Endothelial cell (in vitro differentiated cells): Measurements from ENCODE around the gene ZCCHC24. TPM values are rescaled to one million over a fixed set of nuclear protein-coding genes. Genes with fewer than 3 reads are reported as not detected.
"Not testable (repeated sequence)": the region's sequence is repeated elsewhere in the genome, so short reads cannot be mapped to it uniquely, and the experiment has no call there.

Source experiments
- DNase-seq: peaks from one replicate; pipeline ENCODE4 v3.0.0; 2021; ENCODE audit warnings: low spot score
- H3K27ac Mint-ChIP-seq: one replicate; pipeline ENCODE4 v1.8.0; 2021; ENCODE audit warnings: mixed read lengths, inconsistent platforms; ENCODE audit not compliant: unreplicated experiment
- H3K27me3 Mint-ChIP-seq: one replicate; pipeline ENCODE4 v1.8.0; 2021; ENCODE audit warnings: mild to moderate bottlenecking, moderate library complexity, mixed read lengths, inconsistent platforms; ENCODE audit not compliant: unreplicated experiment
- H3K36me3 Mint-ChIP-seq: one replicate; pipeline ENCODE4 v1.8.0; 2021; ENCODE audit warnings: mild to moderate bottlenecking, low read depth, mixed read lengths, inconsistent platforms; ENCODE audit not compliant: unreplicated experiment
- H3K4me1 Mint-ChIP-seq: one replicate; pipeline ENCODE4 v1.8.0; 2021; ENCODE audit warnings: mild to moderate bottlenecking, mixed read lengths, inconsistent platforms; ENCODE audit not compliant: unreplicated experiment
- H3K4me3 Mint-ChIP-seq: one replicate; pipeline ENCODE4 v1.8.0; 2021; ENCODE audit warnings: mild to moderate bottlenecking, mixed read lengths, inconsistent platforms; ENCODE audit not compliant: unreplicated experiment
- H3K9me3 Mint-ChIP-seq: one replicate; pipeline ENCODE4 v1.8.0; 2021; ENCODE audit warnings: mixed read lengths, inconsistent platforms; ENCODE audit not compliant: unreplicated experiment
- CTCF ChIP-seq: fragments of 200-600 bp; sonication (generic); IDR thresholded peaks from one replicate; pipeline ENCODE4 v1.5.0; 2021; ENCODE audit warnings: antibody characterized with exemption; ENCODE audit not compliant: unreplicated experiment
- total RNA-seq: library from RNA; stranded (reverse); fragmentation: NEBNext Ultra II Directional; extraction: Animal tissue kit (Norgen Biotek cat#: 25700); gene quantifications from one replicate; pipeline ENCODE4 v1.2.1, GENCODE V29; 2021; ENCODE audit not compliant: unreplicated experiment

ZCCHC24 gene
- total RNA-seq, 1 donor from 2014 or later, result 60.0 TPM

- no peak for DNase-seq
- Mint-ChIP-seq H3K36me3 (peaks cover 20% of the 10 kb centered on the region), H3K27ac (peak overlapping the region; percentile 8), H3K27me3 (peaks cover 20% of the 10 kb centered on the region), H3K4me1 (peaks cover 35% of the 10 kb centered on the region), H3K9me3 (no peaks in the 10 kb centered on the region), H3K4me3 (peak overlapping the region; percentile 19)
- no peak for TF ChIP-seq CTCF
Observed at GRCh38 chr10:79447911-79448731, 2.7 kb upstream of the ZCCHC24 start.

- peak overlapping the region; percentile 81 for H3K27ac Mint-ChIP-seq
- H3K9me3 Mint-ChIP-seq, DNase-seq: not testable (repeated sequence)
- H3K4me3 Mint-ChIP-seq, result peak overlapping the region; percentile 89
- H3K36me3 Mint-ChIP-seq, result peaks cover 23% of the 10 kb centered on the region
- peaks cover 22% of the 10 kb centered on the region for H3K27me3 Mint-ChIP-seq
- H3K4me1 Mint-ChIP-seq, result peaks cover 32% of the 10 kb centered on the region
Observed at GRCh38 chr10:79447249-79447648, 1.8 kb upstream of the ZCCHC24 start.

GRCh38 chr10:79446758-79447084, 1.3 kb upstream of the ZCCHC24 start:
- no peak for DNase-seq
- peak overlapping the region; percentile 89 for H3K4me3 Mint-ChIP-seq
- peaks cover 23% of the 10 kb centered on the region for H3K36me3 Mint-ChIP-seq
- peak overlapping the region; percentile 81 for H3K27ac Mint-ChIP-seq
- peaks cover 22% of the 10 kb centered on the region for H3K27me3 Mint-ChIP-seq
- TF ChIP-seq CTCF, result no peak
- H3K4me1 Mint-ChIP-seq, result peaks cover 32% of the 10 kb centered on the region
- H3K9me3 Mint-ChIP-seq, result no peaks in the 10 kb centered on the region

- Mint-ChIP-seq H3K4me3 (peak overlapping the region; percentile 95), H3K4me1 (peaks cover 33% of the 10 kb centered on the region), H3K27ac (peak overlapping the region; percentile 88), H3K27me3 (peaks cover 22% of the 10 kb centered on the region), H3K36me3 (peaks cover 23% of the 10 kb centered on the region), H3K9me3 (no peaks in the 10 kb centered on the region)
- TF ChIP-seq CTCF, result no peak
- peak; percentile 60 for DNase-seq
Observed at GRCh38 chr10:79445977-79446757, 743 bp upstream of the ZCCHC24 start.

GRCh38 chr10:79444199-79445119, 965 bp downstream of the ZCCHC24 start:
- TF ChIP-seq CTCF, result no peak
- H3K9me3 Mint-ChIP-seq, result no peaks in the 10 kb centered on the region
- peak overlapping the region; percentile 82 for H3K27ac Mint-ChIP-seq
- H3K4me3 Mint-ChIP-seq, result peak overlapping the region; percentile 97
- H3K27me3 Mint-ChIP-seq, result peaks cover 20% of the 10 kb centered on the region
- peak; percentile 49 for DNase-seq
- peaks cover 41% of the 10 kb centered on the region for H3K4me1 Mint-ChIP-seq
- peaks cover 33% of the 10 kb centered on the region for H3K36me3 Mint-ChIP-seq
